ENCODE data around the gene CHST1.

CHST1 gene

GRCh38 chr11:45698777-45699497, 33.5 kb upstream of the CHST1 start:
- TF ChIP-seq CTCF (IDR thresholded peaks at IDR 0.05), result no peak

- TF ChIP-seq CTCF (IDR thresholded peaks at IDR 0.05), result no peak
Observed at GRCh38 chr11:45692808-45693453, 27.5 kb upstream of the CHST1 start.

GRCh38 chr11:45688472-45689033, 23.1 kb upstream of the CHST1 start:
- no peak for TF ChIP-seq CTCF (IDR thresholded peaks at IDR 0.05)

- TF ChIP-seq CTCF (IDR thresholded peaks at IDR 0.05), result no peak
Observed at GRCh38 chr11:45687836-45688235, 22.4 kb upstream of the CHST1 start.

- TF ChIP-seq CTCF (IDR thresholded peaks at IDR 0.05), result no peak
Observed at GRCh38 chr11:45685964-45686537, 20.6 kb upstream of the CHST1 start.

GRCh38 chr11:45684440-45684839, 19.0 kb upstream of the CHST1 start:
- no peak for TF ChIP-seq CTCF (IDR thresholded peaks at IDR 0.05)

GRCh38 chr11:45683271-45684058, 18.0 kb upstream of the CHST1 start:
- no peak for TF ChIP-seq CTCF (IDR thresholded peaks at IDR 0.05)
